KMS-11 (cell line): ENCODE data around the gene LRRFIP1.

ENCODE experiments used
- H2AFZ ChIP-seq: fragments of 200-600 bp; sonication (generic); 2 replicates; pipeline ENCODE4 v1.6.1; 2016; ENCODE audit warnings: antibody characterized with exemption, mixed run types, low read depth
- H3K27ac ChIP-seq: fragments of 200-600 bp; sonication (generic); 2 replicates; pipeline ENCODE4 v1.6.1; 2016; ENCODE audit warnings: mild to moderate bottlenecking, mixed run types
- H3K27me3 ChIP-seq: fragments of 200-600 bp; sonication (generic); 2 replicates; pipeline ENCODE4 v1.6.1; 2017; ENCODE audit warnings: mild to moderate bottlenecking, low read depth, mixed run types, moderate library complexity; ENCODE audit not compliant: insufficient read depth
- H3K36me3 ChIP-seq: fragments of 200-600 bp; sonication (generic); 2 replicates; pipeline ENCODE4 v1.6.1; 2017; ENCODE audit warnings: mild to moderate bottlenecking, mixed run types; ENCODE audit not compliant: insufficient read depth
- H3K4me1 ChIP-seq: fragments of 200-600 bp; sonication (generic); 2 replicates; pipeline ENCODE4 v1.6.1; 2016; ENCODE audit warnings: mild to moderate bottlenecking, low read depth, mixed run types; ENCODE audit not compliant: poor library complexity, severe bottlenecking
- H3K4me2 ChIP-seq: fragments of 200-600 bp; sonication (generic); 2 replicates; pipeline ENCODE4 v1.7.0; 2016; ENCODE audit warnings: mild to moderate bottlenecking, mixed run types
- H3K4me3 ChIP-seq: fragments of 200-600 bp; sonication (generic); IDR thresholded peaks from 2 replicates; pipeline ENCODE4 v1.6.1; 2017; ENCODE audit warnings: low read depth, low read length, mixed read lengths; ENCODE audit not compliant: insufficient read depth
- H3K79me2 ChIP-seq: fragments of 200-600 bp; sonication (generic); 2 replicates; pipeline ENCODE4 v1.6.1; 2016; ENCODE audit warnings: low read depth, mixed run types; ENCODE audit not compliant: insufficient read depth
- H3K9ac ChIP-seq: fragments of 200-600 bp; sonication (generic); 2 replicates; pipeline ENCODE4 v1.6.1; 2016; ENCODE audit warnings: mild to moderate bottlenecking, mixed run types
- H4K20me1 ChIP-seq: fragments of 200-600 bp; sonication (generic); 2 replicates; pipeline ENCODE4 v1.6.1; 2016; ENCODE audit warnings: mild to moderate bottlenecking, mixed run types; ENCODE audit not compliant: insufficient read depth
- CTCF ChIP-seq: fragments of 200-600 bp; sonication (generic); conservative IDR thresholded peaks from 2 replicates; pipeline ENCODE4 v1.6.1; 2017; ENCODE audit warnings: low read depth, mild to moderate bottlenecking, antibody characterized with exemption, low read length, moderate library complexity, mixed read lengths

Gene LRRFIP1

GRCh38 chr2:237614151-237614720, 13.2 kb upstream of the LRRFIP1 start:
- Histone ChIP-seq H3K79me2 (no peaks in the 10 kb centered on the region), H3K27me3 (no peaks in the 10 kb centered on the region), H4K20me1 (no peaks in the 10 kb centered on the region), H3K36me3 (no peaks in the 10 kb centered on the region), H3K4me1 (no peaks in the 10 kb centered on the region), H3K4me2 (no peak overlapping the region), H3K9ac (no peak overlapping the region), H3K27ac (no peak overlapping the region), H3K4me3 (no peak overlapping the region), H2AFZ (no peak overlapping the region)
- TF ChIP-seq CTCF: no peak

GRCh38 chr2:237615631-237616249, 11.6 kb upstream of the LRRFIP1 start:
- no peak overlapping the region for H3K4me3 ChIP-seq
- H3K36me3 ChIP-seq: no peaks in the 10 kb centered on the region
- H3K4me1 ChIP-seq: no peaks in the 10 kb centered on the region
- no peak for TF ChIP-seq CTCF
- H3K79me2 ChIP-seq: no peaks in the 10 kb centered on the region
- H3K9ac ChIP-seq: no peak overlapping the region
- no peak overlapping the region for H3K4me2 ChIP-seq
- no peaks in the 10 kb centered on the region for H3K27me3 ChIP-seq
- no peak overlapping the region for H3K27ac ChIP-seq
- H2AFZ ChIP-seq: no peak overlapping the region
- H4K20me1 ChIP-seq: no peaks in the 10 kb centered on the region

- no peak overlapping the region for H3K4me2 ChIP-seq
- H3K9ac ChIP-seq: no peak overlapping the region
- no peaks in the 10 kb centered on the region for H3K79me2 ChIP-seq
- no peaks in the 10 kb centered on the region for H4K20me1 ChIP-seq
- H3K36me3 ChIP-seq: no peaks in the 10 kb centered on the region
- no peaks in the 10 kb centered on the region for H3K27me3 ChIP-seq
- H3K27ac ChIP-seq: no peak overlapping the region
- no peak overlapping the region for H3K4me3 ChIP-seq
- H2AFZ ChIP-seq: no peak overlapping the region
- no peak for TF ChIP-seq CTCF
- no peaks in the 10 kb centered on the region for H3K4me1 ChIP-seq
Observed at GRCh38 chr2:237616373-237616733, 11.0 kb upstream of the LRRFIP1 start.

- no peak overlapping the region for H2AFZ ChIP-seq
- H3K4me2 ChIP-seq: no peak overlapping the region
- no peak overlapping the region for H3K27ac ChIP-seq
- TF ChIP-seq CTCF: no peak
- H3K27me3 ChIP-seq: no peaks in the 10 kb centered on the region
- no peaks in the 10 kb centered on the region for H3K4me1 ChIP-seq
- no peaks in the 10 kb centered on the region for H3K36me3 ChIP-seq
- H3K9ac ChIP-seq: no peak overlapping the region
- H3K4me3 ChIP-seq: no peak overlapping the region
- H4K20me1 ChIP-seq: no peaks in the 10 kb centered on the region
- H3K79me2 ChIP-seq: no peaks in the 10 kb centered on the region
Observed at GRCh38 chr2:237616734-237617586, 10.4 kb upstream of the LRRFIP1 start.
